ENCODE results near the gene NTN4.
"Not testable (repeated sequence)": the region's sequence is repeated elsewhere in the genome, so short reads cannot be mapped to it uniquely, and the experiment has no call there.

NTN4 gene

GRCh38 chr12:95796982-95797289 lies 6.4 kb upstream of the NTN4 start:
- no peak for DNase-seq (ENCODE audit: low read depth in 2 of 3, low spot score in 2 of 3)

- no peak for DNase-seq (ENCODE audit: low read depth in 2 of 3, low spot score in 2 of 3)
These were observed 5.8 kb upstream of the NTN4 start for GRCh38 chr12:95796225-95796981.

- no peak for DNase-seq (ENCODE audit: low read depth in 2 of 3, low spot score in 2 of 3)
These were observed 619 bp upstream of the NTN4 start for GRCh38 chr12:95790917-95791849.

GRCh38 chr12:95789126-95790032 lies 1.2 kb downstream of the NTN4 start:
- DNase-seq (ENCODE audit: low read depth in 2 of 3, low spot score in 2 of 3): no peak

GRCh38 chr12:95788637-95789036 lies 1.9 kb downstream of the NTN4 start:
- no peak for DNase-seq (ENCODE audit: low read depth in 2 of 3, low spot score in 2 of 3)

- no peak for DNase-seq (ENCODE audit: low read depth in 2 of 3, low spot score in 2 of 3)
These were observed 3.2 kb downstream of the NTN4 start for GRCh38 chr12:95787274-95787818.

- DNase-seq (ENCODE audit: low read depth in 2 of 3, low spot score in 2 of 3): no peak
These were observed 5.6 kb downstream of the NTN4 start for GRCh38 chr12:95784915-95785314.

GRCh38 chr12:95784286-95784685 lies 6.3 kb downstream of the NTN4 start:
- DNase-seq (ENCODE audit: low read depth in 2 of 3, low spot score in 2 of 3): no peak

- DNase-seq (ENCODE audit: low read depth in 2 of 3, low spot score in 2 of 3): not testable (repeated sequence)
These were observed 15.1 kb downstream of the NTN4 start for GRCh38 chr12:95775466-95775865.

- no peak for DNase-seq (ENCODE audit: low read depth in 2 of 3, low spot score in 2 of 3)
These were observed 16.1 kb downstream of the NTN4 start for GRCh38 chr12:95774311-95775045.

- no peak for DNase-seq (ENCODE audit: low read depth in 2 of 3, low spot score in 2 of 3)
These were observed 17.2 kb downstream of the NTN4 start for GRCh38 chr12:95773320-95773719.

- no peak for DNase-seq (ENCODE audit: low read depth in 2 of 3, low spot score in 2 of 3)
These were observed 22.9 kb downstream of the NTN4 start for GRCh38 chr12:95767703-95768102.

GRCh38 chr12:95766356-95767019 lies 24.1 kb downstream of the NTN4 start:
- DNase-seq (ENCODE audit: low read depth in 2 of 3, low spot score in 2 of 3): no peak

GRCh38 chr12:95764848-95765247 lies 25.7 kb downstream of the NTN4 start:
- DNase-seq (ENCODE audit: low read depth in 2 of 3, low spot score in 2 of 3): no peak

- no peak for DNase-seq (ENCODE audit: low read depth in 2 of 3, low spot score in 2 of 3)
These were observed 26.7 kb downstream of the NTN4 start for GRCh38 chr12:95763809-95764253.

GRCh38 chr12:95762123-95762785 lies 28.3 kb downstream of the NTN4 start:
- no peak for DNase-seq (ENCODE audit: low read depth in 2 of 3, low spot score in 2 of 3)

- DNase-seq (ENCODE audit: low read depth in 2 of 3, low spot score in 2 of 3): no peak
These were observed 30.2 kb downstream of the NTN4 start for GRCh38 chr12:95760371-95760770.

GRCh38 chr12:95759718-95760117 lies 30.8 kb downstream of the NTN4 start:
- no peak for DNase-seq (ENCODE audit: low read depth in 2 of 3, low spot score in 2 of 3)

- DNase-seq (ENCODE audit: low read depth in 2 of 3, low spot score in 2 of 3): no peak
These were observed 31.5 kb downstream of the NTN4 start for GRCh38 chr12:95759039-95759438.
